Osteoblast (primary cell): ENCODE measurements around the gene MOBP. TPM values are rescaled to one million over a fixed set of nuclear protein-coding genes. Genes with fewer than 3 reads are reported as not detected.
"Not testable (repeated sequence)": the region's sequence is repeated elsewhere in the genome, so short reads cannot be mapped to it uniquely, and the experiment has no call there.

ENCODE experiments used
- DNase-seq: peaks from one replicate; pipeline ENCODE4 v3.0.0; 2011; ENCODE audit warnings: low spot score, mixed read lengths; ENCODE audit not compliant: insufficient read length; ENCODE audit errors: missing footprints
- H2AFZ ChIP-seq: 2 replicates; pipeline ENCODE4 v1.6.0; 2011; ENCODE audit warnings: mild to moderate bottlenecking, low read length
- H3K27ac ChIP-seq: 2 replicates; pipeline ENCODE4 v1.5.1; 2011; ENCODE audit warnings: mild to moderate bottlenecking, low read depth, low read length, moderate library complexity
- H3K27me3 ChIP-seq: 2 replicates; pipeline ENCODE4 v1.6.0; 2012; ENCODE audit warnings: mild to moderate bottlenecking, control low read depth, inconsistent platforms, low read length, moderate library complexity; ENCODE audit not compliant: insufficient read depth
- H3K36me3 ChIP-seq: 2 replicates; pipeline ENCODE4 v1.5.1; 2011; ENCODE audit warnings: mild to moderate bottlenecking, low read length, control low read depth, moderate library complexity; ENCODE audit not compliant: insufficient read depth
- H3K4me1 ChIP-seq: 2 replicates; pipeline ENCODE4 v1.5.1; 2011; ENCODE audit warnings: mild to moderate bottlenecking, low read length, control low read depth, moderate library complexity; ENCODE audit not compliant: insufficient read depth
- H3K4me2 ChIP-seq: 2 replicates; pipeline ENCODE4 v1.6.0; 2011; ENCODE audit warnings: mild to moderate bottlenecking, low read length; ENCODE audit not compliant: insufficient read depth
- H3K4me3 ChIP-seq: fragments of 200-600 bp; sonication (generic); 3 replicates; pipeline ENCODE4 v1.5.1; 2012; ENCODE audit warnings: mild to moderate bottlenecking, low read length, inconsistent platforms; ENCODE audit not compliant: insufficient read depth
- H3K79me2 ChIP-seq: 2 replicates; pipeline ENCODE4 v1.6.0; 2012; ENCODE audit warnings: mild to moderate bottlenecking, low read length, control low read depth, inconsistent platforms; ENCODE audit not compliant: insufficient read depth
- H3K9me3 ChIP-seq: 2 replicates; pipeline ENCODE4 v1.5.1; 2011; ENCODE audit warnings: low read depth, low read length, control low read depth
- H4K20me1 ChIP-seq: 2 replicates; pipeline ENCODE4 v1.6.0; 2012; ENCODE audit warnings: mild to moderate bottlenecking, low read length, control low read depth; ENCODE audit not compliant: insufficient read depth
- CTCF ChIP-seq: IDR thresholded peaks from 2 replicates; pipeline ENCODE4 v1.5.1; 2011; ENCODE audit warnings: mild to moderate bottlenecking, low read depth, low read length, moderate library complexity; ENCODE audit errors: extremely low read depth
- total RNA-seq: library from RNA; depleted of rRNA; stranded (reverse); fragments of >200 nt; gene quantifications from 2 replicates; pipeline ENCODE4 v1.2.3, GENCODE V29; 2012

MOBP gene
- total RNA-seq, 1 donor = not detected

GRCh38 chr3:39449796-39450195 lies 17.7 kb upstream of the MOBP start:
- Histone ChIP-seq H2AFZ (no peak overlapping the region), H3K9me3 (no peaks in the 10 kb centered on the region), H3K27ac (no peak overlapping the region), H4K20me1 (no peaks in the 10 kb centered on the region), H3K4me2 (no peak overlapping the region), H3K4me3 (no peak overlapping the region), H3K27me3 (no peaks in the 10 kb centered on the region), H3K36me3 (no peaks in the 10 kb centered on the region), H3K79me2 (no peaks in the 10 kb centered on the region), H3K4me1 (no peaks in the 10 kb centered on the region)
- DNase-seq = no peak
- TF ChIP-seq CTCF = no peak

- Histone ChIP-seq H3K4me2 (no peak overlapping the region), H3K9me3 (no peaks in the 10 kb centered on the region), H3K79me2 (no peaks in the 10 kb centered on the region), H2AFZ (no peak overlapping the region), H3K36me3 (no peaks in the 10 kb centered on the region), H3K27ac (no peak overlapping the region), H3K4me1 (no peaks in the 10 kb centered on the region), H3K4me3 (no peak overlapping the region), H4K20me1 (no peaks in the 10 kb centered on the region), H3K27me3 (no peaks in the 10 kb centered on the region)
- no peak for DNase-seq
- TF ChIP-seq CTCF = no peak
These were observed 14.3 kb upstream of the MOBP start for GRCh38 chr3:39453134-39453533.

- not testable (repeated sequence) for H3K36me3 ChIP-seq, H3K4me1 ChIP-seq, H3K27ac ChIP-seq, H3K27me3 ChIP-seq, DNase-seq, H4K20me1 ChIP-seq, H3K4me2 ChIP-seq, H3K9me3 ChIP-seq, H3K4me3 ChIP-seq, H2AFZ ChIP-seq, H3K79me2 ChIP-seq
These were observed 13.6 kb upstream of the MOBP start for GRCh38 chr3:39453872-39454271.

- H3K27ac ChIP-seq = no peak overlapping the region
- H3K4me2 ChIP-seq = no peak overlapping the region
- no peaks in the 10 kb centered on the region for H4K20me1 ChIP-seq
- H3K9me3 ChIP-seq = no peaks in the 10 kb centered on the region
- H3K79me2 ChIP-seq = no peaks in the 10 kb centered on the region
- no peak for TF ChIP-seq CTCF
- H3K36me3 ChIP-seq = no peaks in the 10 kb centered on the region
- H3K27me3 ChIP-seq = no peaks in the 10 kb centered on the region
- no peak for DNase-seq
- no peak overlapping the region for H3K4me3 ChIP-seq
- no peaks in the 10 kb centered on the region for H3K4me1 ChIP-seq
- no peak overlapping the region for H2AFZ ChIP-seq
These were observed 12.8 kb upstream of the MOBP start for GRCh38 chr3:39454591-39455217.
